HEK293 (cell line): ENCODE data around the gene HSPA4.

Source experiments
- FEZF1 ChIP-seq: fragments of 450-650 bp; formaldehyde crosslinking; IDR thresholded peaks from 2 replicates; pipeline ENCODE4 v1.5.1; 2016; ENCODE audit warnings: missing biosample characterization, missing genetic modification characterization
- GFI1B ChIP-seq: fragments of 450-650 bp; formaldehyde crosslinking; IDR thresholded peaks from 2 replicates; pipeline ENCODE4 v1.5.1; 2016; ENCODE audit warnings: missing biosample characterization, missing genetic modification characterization
- GLI4 ChIP-seq: fragments of 450-650 bp; formaldehyde crosslinking; IDR thresholded peaks from 2 replicates; pipeline ENCODE4 v1.5.1; 2016; ENCODE audit warnings: missing biosample characterization, missing genetic modification characterization
- HOXA7 ChIP-seq: sonication (generic); formaldehyde crosslinking; IDR thresholded peaks from 2 replicates; pipeline ENCODE4 v1.8.1; 2022; ENCODE audit warnings: missing genetic modification reagents, borderline replicate concordance
- KLF7 ChIP-seq: fragments of 450-650 bp; formaldehyde crosslinking; IDR thresholded peaks from 2 replicates; pipeline ENCODE4 v1.5.1; 2016; ENCODE audit warnings: missing biosample characterization, missing genetic modification characterization, borderline replicate concordance
- KLF8 ChIP-seq: fragments of 450-650 bp; formaldehyde crosslinking; IDR thresholded peaks from 2 replicates; pipeline ENCODE4 v1.5.1; 2016; ENCODE audit warnings: missing biosample characterization, missing genetic modification characterization
- KLF9 ChIP-seq: fragments of 450-650 bp; formaldehyde crosslinking; IDR thresholded peaks from 2 replicates; pipeline ENCODE4 v1.5.1; 2016; ENCODE audit warnings: missing biosample characterization, missing genetic modification characterization, low read depth
- PRDM1 ChIP-seq: fragments of 450-650 bp; formaldehyde crosslinking; IDR thresholded peaks from 2 replicates; pipeline ENCODE4; 2016; ENCODE audit warnings: missing biosample characterization, missing genetic modification characterization
- SETDB1 ChIP-seq: IDR thresholded peaks from one replicate; pipeline ENCODE4 v1.6.1; 2017; ENCODE audit warnings: mild to moderate bottlenecking, low read length, moderate library complexity, mixed read lengths; ENCODE audit not compliant: insufficient read length
- ZBTB1 ChIP-seq: fragments of 450-650 bp; formaldehyde crosslinking; IDR thresholded peaks from 2 replicates; pipeline ENCODE4 v1.5.1; 2016; ENCODE audit warnings: missing biosample characterization, missing genetic modification characterization
- ZBTB21 ChIP-seq: fragments of 450-650 bp; formaldehyde crosslinking; IDR thresholded peaks from 2 replicates; pipeline ENCODE4 v1.5.1; 2017; ENCODE audit warnings: missing biosample characterization, missing genetic modification characterization
- ZEB2 ChIP-seq: fragments of 450-650 bp; formaldehyde crosslinking; IDR thresholded peaks from 2 replicates; pipeline ENCODE4 v1.5.1; 2016; ENCODE audit warnings: missing biosample characterization, missing genetic modification characterization
- ZNF132 ChIP-seq: fragments of 450-650 bp; formaldehyde crosslinking; IDR thresholded peaks from 2 replicates; pipeline ENCODE4 v1.5.1; 2017; ENCODE audit warnings: missing biosample characterization, missing genetic modification characterization, borderline replicate concordance
- ZNF155 ChIP-seq: fragments of 450-650 bp; formaldehyde crosslinking; IDR thresholded peaks from 2 replicates; pipeline ENCODE4 v1.5.1; 2016; ENCODE audit warnings: missing biosample characterization, missing genetic modification characterization
- ZNF16 ChIP-seq: fragments of 450-650 bp; formaldehyde crosslinking; IDR thresholded peaks from 2 replicates; pipeline ENCODE4 v1.5.1; 2016; ENCODE audit warnings: low read depth, missing biosample characterization, missing genetic modification characterization
- ZNF169 ChIP-seq: fragments of 450-650 bp; formaldehyde crosslinking; IDR thresholded peaks from 2 replicates; pipeline ENCODE4 v1.5.1; 2016; ENCODE audit warnings: missing biosample characterization, missing genetic modification characterization
- ZNF184 ChIP-seq: fragments of 450-650 bp; IDR thresholded peaks from 2 replicates; pipeline ENCODE4 v1.5.1; 2018; ENCODE audit warnings: missing biosample characterization, mild to moderate bottlenecking, missing genetic modification characterization
- ZNF19 ChIP-seq: fragments of 450-650 bp; formaldehyde crosslinking; IDR thresholded peaks from 2 replicates; pipeline ENCODE4; 2016; ENCODE audit warnings: missing biosample characterization, missing genetic modification characterization, low read depth
- ZNF24 ChIP-seq: fragments of 450-650 bp; formaldehyde crosslinking; IDR thresholded peaks from 2 replicates; pipeline ENCODE4 v1.5.1; 2016; ENCODE audit warnings: missing biosample characterization, missing genetic modification characterization
- ZNF350 ChIP-seq: fragments of 450-650 bp; formaldehyde crosslinking; IDR thresholded peaks from 2 replicates; pipeline ENCODE4 v1.5.0; 2017; ENCODE audit warnings: missing biosample characterization, mild to moderate bottlenecking, missing genetic modification characterization
- ZNF404 ChIP-seq: fragments of 450-650 bp; formaldehyde crosslinking; IDR thresholded peaks from 2 replicates; pipeline ENCODE4 v1.5.1; 2017; ENCODE audit warnings: missing biosample characterization, missing genetic modification characterization
- ZNF433 ChIP-seq: fragments of 450-650 bp; formaldehyde crosslinking; IDR thresholded peaks from 2 replicates; pipeline ENCODE4 v1.5.1; 2016; ENCODE audit warnings: missing biosample characterization, missing genetic modification characterization, low read depth
- ZNF514 ChIP-seq: fragments of 450-650 bp; formaldehyde crosslinking; IDR thresholded peaks from 2 replicates; pipeline ENCODE4 v1.5.1; 2016; ENCODE audit warnings: missing biosample characterization, missing genetic modification characterization
- ZNF521 ChIP-seq: fragments of 450-650 bp; formaldehyde crosslinking; IDR thresholded peaks from 2 replicates; pipeline ENCODE4 v1.5.1; 2017; ENCODE audit warnings: missing biosample characterization, mild to moderate bottlenecking, missing genetic modification characterization
- ZNF654 ChIP-seq: fragments of 450-650 bp; formaldehyde crosslinking; IDR thresholded peaks from 2 replicates; pipeline ENCODE4 v1.5.1; 2016; ENCODE audit warnings: low read depth, missing biosample characterization, missing genetic modification characterization
- ZNF664 ChIP-seq: fragments of 450-650 bp; formaldehyde crosslinking; IDR thresholded peaks from 2 replicates; pipeline ENCODE4 v1.5.1; 2016; ENCODE audit warnings: missing biosample characterization, missing genetic modification characterization
- ZNF670 ChIP-seq: fragments of 450-650 bp; formaldehyde crosslinking; IDR thresholded peaks from 2 replicates; pipeline ENCODE4 v1.5.1; 2016; ENCODE audit warnings: missing biosample characterization, missing genetic modification characterization, low read depth
- ZNF791 ChIP-seq: fragments of 450-650 bp; formaldehyde crosslinking; IDR thresholded peaks from 2 replicates; pipeline ENCODE4 v1.5.1; 2016; ENCODE audit warnings: missing biosample characterization, missing genetic modification characterization
- TF ChIP-seq, protein P1 (sequence below): fragments of 450-650 bp; formaldehyde crosslinking; IDR thresholded peaks from 2 replicates; pipeline ENCODE4 v1.5.1; 2016; ENCODE audit warnings: missing biosample characterization, missing genetic modification characterization
- TF ChIP-seq, protein P2 (sequence below): sonication (generic); formaldehyde crosslinking; IDR thresholded peaks from 2 replicates; pipeline ENCODE4 v1.8.1; 2022; ENCODE audit warnings: mild to moderate bottlenecking, moderate library complexity, missing genetic modification reagents
- TF ChIP-seq, protein P3 (sequence below): fragments of 450-650 bp; formaldehyde crosslinking; IDR thresholded peaks from 2 replicates; pipeline ENCODE4 v1.5.0; 2017; ENCODE audit warnings: missing biosample characterization, missing genetic modification characterization, borderline replicate concordance
- TF ChIP-seq, protein P4 (sequence below): fragments of 450-650 bp; IDR thresholded peaks from 2 replicates; pipeline ENCODE4 v1.5.1; 2018; ENCODE audit warnings: missing biosample characterization, mild to moderate bottlenecking, missing genetic modification characterization
- TF ChIP-seq, protein P5 (sequence below): fragments of 450-650 bp; formaldehyde crosslinking; IDR thresholded peaks from 2 replicates; pipeline ENCODE4 v1.5.1; 2016; ENCODE audit warnings: missing biosample characterization, missing genetic modification characterization
- TF ChIP-seq, protein P6 (sequence below): fragments of 450-650 bp; formaldehyde crosslinking; optimal IDR thresholded peaks from 2 replicates; pipeline ENCODE3; 2016; ENCODE audit warnings: missing biosample characterization, mild to moderate bottlenecking, missing genetic modification characterization

The HSPA4 gene

DNA sequence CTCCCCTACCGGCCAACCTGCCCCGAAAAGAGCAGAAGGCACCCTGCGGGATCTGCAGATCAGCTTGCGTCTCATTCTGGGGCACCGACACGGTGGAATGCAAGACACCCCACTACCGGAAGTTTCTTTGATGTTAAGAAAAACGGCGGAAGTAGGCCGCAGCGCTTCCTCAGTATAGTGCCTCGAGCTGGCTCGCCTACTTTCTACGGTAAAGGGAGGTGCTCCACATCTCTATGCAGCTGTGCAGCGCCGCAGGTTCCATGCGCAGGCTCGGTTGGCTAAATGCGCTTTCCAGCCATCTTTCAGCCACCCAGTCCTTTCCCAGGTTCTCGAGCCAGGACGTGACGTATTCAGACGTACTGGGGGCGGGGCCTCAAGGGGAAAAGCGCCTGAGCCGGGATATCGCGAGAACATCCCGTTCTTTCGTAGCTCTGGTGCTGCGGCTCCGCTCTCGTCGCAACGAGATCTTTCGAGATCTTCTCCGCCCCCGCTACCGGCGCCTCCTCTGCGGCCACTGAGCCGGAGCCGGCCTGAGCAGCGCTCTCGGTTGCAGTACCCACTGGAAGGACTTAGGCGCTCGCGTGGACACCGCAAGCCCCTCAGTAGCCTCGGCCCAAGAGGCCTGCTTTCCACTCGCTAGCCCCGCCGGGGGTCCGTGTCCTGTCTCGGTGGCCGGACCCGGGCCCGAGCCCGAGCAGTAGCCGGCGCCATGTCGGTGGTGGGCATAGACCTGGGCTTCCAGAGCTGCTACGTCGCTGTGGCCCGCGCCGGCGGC is at the start of gene HSPA4 (continued):
- TF ChIP-seq ZNF24 (tag by site-specific recombination), result no peak
- no peak for TF ChIP-seq ZNF521 (tag by site-specific recombination)
- no peak for TF ChIP-seq KLF7 (tag by site-specific recombination)
- no peak; the same call in 1 of the 2 replicates for TF ChIP-seq KLF8 (tag by site-specific recombination)
- TF ChIP-seq, protein P1, sequence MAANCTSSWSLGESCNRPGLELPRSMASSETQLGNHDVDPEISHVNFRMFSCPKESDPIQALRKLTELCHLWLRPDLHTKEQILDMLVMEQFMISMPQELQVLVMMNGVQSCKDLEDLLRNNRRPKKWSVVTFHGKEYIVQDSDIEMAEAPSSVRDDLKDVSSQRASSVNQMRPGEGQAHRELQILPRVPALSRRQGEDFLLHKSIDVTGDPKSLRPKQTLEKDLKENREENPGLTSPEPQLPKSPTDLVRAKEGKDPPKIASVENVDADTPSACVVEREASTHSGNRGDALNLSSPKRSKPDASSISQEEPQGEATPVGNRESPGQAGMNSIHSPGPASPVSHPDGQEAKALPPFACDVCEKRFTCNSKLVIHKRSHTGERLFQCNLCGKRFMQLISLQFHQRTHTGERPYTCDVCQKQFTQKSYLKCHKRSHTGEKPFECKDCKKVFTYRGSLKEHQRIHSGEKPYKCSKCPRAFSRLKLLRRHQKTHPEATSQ (tag by site-specific recombination), result no peak
- TF ChIP-seq ZNF19, result no peak
- no peak for TF ChIP-seq ZNF184 (tag by site-specific recombination)
- TF ChIP-seq, protein P2, sequence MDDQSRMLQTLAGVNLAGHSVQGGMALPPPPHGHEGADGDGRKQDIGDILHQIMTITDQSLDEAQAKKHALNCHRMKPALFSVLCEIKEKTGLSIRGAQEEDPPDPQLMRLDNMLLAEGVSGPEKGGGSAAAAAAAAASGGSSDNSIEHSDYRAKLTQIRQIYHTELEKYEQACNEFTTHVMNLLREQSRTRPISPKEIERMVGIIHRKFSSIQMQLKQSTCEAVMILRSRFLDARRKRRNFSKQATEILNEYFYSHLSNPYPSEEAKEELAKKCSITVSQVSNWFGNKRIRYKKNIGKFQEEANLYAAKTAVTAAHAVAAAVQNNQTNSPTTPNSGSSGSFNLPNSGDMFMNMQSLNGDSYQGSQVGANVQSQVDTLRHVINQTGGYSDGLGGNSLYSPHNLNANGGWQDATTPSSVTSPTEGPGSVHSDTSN, result peak; percentile 23; the same call in 1 of the 2 replicates
- no peak for TF ChIP-seq ZNF654 (tag by site-specific recombination)
- TF ChIP-seq, protein P3, sequence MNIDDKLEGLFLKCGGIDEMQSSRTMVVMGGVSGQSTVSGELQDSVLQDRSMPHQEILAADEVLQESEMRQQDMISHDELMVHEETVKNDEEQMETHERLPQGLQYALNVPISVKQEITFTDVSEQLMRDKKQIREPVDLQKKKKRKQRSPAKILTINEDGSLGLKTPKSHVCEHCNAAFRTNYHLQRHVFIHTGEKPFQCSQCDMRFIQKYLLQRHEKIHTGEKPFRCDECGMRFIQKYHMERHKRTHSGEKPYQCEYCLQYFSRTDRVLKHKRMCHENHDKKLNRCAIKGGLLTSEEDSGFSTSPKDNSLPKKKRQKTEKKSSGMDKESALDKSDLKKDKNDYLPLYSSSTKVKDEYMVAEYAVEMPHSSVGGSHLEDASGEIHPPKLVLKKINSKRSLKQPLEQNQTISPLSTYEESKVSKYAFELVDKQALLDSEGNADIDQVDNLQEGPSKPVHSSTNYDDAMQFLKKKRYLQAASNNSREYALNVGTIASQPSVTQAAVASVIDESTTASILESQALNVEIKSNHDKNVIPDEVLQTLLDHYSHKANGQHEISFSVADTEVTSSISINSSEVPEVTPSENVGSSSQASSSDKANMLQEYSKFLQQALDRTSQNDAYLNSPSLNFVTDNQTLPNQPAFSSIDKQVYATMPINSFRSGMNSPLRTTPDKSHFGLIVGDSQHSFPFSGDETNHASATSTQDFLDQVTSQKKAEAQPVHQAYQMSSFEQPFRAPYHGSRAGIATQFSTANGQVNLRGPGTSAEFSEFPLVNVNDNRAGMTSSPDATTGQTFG (tag by site-specific recombination), result no peak
- no peak for TF ChIP-seq ZNF16
- no peak for TF ChIP-seq ZBTB1 (tag by site-specific recombination)
- no peak for TF ChIP-seq ZNF433 (tag by site-specific recombination)
- TF ChIP-seq GFI1B (tag by site-specific recombination), result no peak
- TF ChIP-seq SETDB1, result no peak
- peak; percentile 61 for TF ChIP-seq ZEB2 (tag by site-specific recombination)
- no peak for TF ChIP-seq ZNF169 (tag by site-specific recombination)
- TF ChIP-seq ZNF132 (tag by site-specific recombination), result no peak
- no peak for TF ChIP-seq HOXA7 (CRISPR knock-in tag)
- no peak for TF ChIP-seq PRDM1 (tag by site-specific recombination)
- TF ChIP-seq, protein P4, sequence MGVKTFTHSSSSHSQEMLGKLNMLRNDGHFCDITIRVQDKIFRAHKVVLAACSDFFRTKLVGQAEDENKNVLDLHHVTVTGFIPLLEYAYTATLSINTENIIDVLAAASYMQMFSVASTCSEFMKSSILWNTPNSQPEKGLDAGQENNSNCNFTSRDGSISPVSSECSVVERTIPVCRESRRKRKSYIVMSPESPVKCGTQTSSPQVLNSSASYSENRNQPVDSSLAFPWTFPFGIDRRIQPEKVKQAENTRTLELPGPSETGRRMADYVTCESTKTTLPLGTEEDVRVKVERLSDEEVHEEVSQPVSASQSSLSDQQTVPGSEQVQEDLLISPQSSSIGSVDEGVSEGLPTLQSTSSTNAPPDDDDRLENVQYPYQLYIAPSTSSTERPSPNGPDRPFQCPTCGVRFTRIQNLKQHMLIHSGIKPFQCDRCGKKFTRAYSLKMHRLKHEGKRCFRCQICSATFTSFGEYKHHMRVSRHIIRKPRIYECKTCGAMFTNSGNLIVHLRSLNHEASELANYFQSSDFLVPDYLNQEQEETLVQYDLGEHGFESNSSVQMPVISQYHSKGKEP (tag by site-specific recombination), result peak; percentile 87
- no peak for TF ChIP-seq ZNF670
- TF ChIP-seq, protein P5, sequence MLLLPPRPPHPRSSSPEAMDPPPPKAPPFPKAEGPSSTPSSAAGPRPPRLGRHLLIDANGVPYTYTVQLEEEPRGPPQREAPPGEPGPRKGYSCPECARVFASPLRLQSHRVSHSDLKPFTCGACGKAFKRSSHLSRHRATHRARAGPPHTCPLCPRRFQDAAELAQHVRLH (tag by site-specific recombination), result peak; percentile 99
- no peak for TF ChIP-seq ZNF514 (tag by site-specific recombination)
- no peak for TF ChIP-seq GLI4
- no peak for TF ChIP-seq ZNF791
- no peak for TF ChIP-seq ZNF155
- TF ChIP-seq ZNF664 (tag by site-specific recombination), result no peak
- TF ChIP-seq, protein P6, sequence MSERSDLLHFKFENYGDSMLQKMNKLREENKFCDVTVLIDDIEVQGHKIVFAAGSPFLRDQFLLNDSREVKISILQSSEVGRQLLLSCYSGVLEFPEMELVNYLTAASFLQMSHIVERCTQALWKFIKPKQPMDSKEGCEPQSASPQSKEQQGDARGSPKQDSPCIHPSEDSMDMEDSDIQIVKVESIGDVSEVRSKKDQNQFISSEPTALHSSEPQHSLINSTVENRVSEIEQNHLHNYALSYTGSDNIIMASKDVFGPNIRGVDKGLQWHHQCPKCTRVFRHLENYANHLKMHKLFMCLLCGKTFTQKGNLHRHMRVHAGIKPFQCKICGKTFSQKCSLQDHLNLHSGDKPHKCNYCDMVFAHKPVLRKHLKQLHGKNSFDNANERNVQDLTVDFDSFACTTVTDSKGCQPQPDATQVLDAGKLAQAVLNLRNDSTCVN (tag by site-specific recombination), result peak; percentile 70
- no peak for TF ChIP-seq ZNF404 (tag by site-specific recombination)
- peak; percentile 96 for TF ChIP-seq ZBTB21 (tag by site-specific recombination)
- no peak; the same call in 1 of the 2 replicates for TF ChIP-seq KLF9 (tag by site-specific recombination)
- TF ChIP-seq ZNF350 (tag by site-specific recombination), result no peak
- peak; percentile 77 for TF ChIP-seq FEZF1 (tag by site-specific recombination)
